H1 (cell line): ENCODE measurements around the gene INTS7. TPM values are rescaled to one million over a fixed set of nuclear protein-coding genes. Genes with fewer than 3 reads are reported as not detected.

Experiments used
- CTCF ChIA-PET: fragments of 300-600 bp; sonication (Branson Sonifier 250); formaldehyde crosslinking; loops from one replicate; lab custom pipeline; 2021; ENCODE audit not compliant: partially characterized antibody; lab: Charles Lee
- POLR2A ChIA-PET: fragments of 300-600 bp; sonication (Branson Sonifier 250); formaldehyde crosslinking; loops from one replicate; lab custom pipeline; 2021; ENCODE audit warnings: inconsistent platforms; ENCODE audit not compliant: partially characterized antibody; lab: Charles Lee
- DNase-seq, 2 experiments: peaks; one replicate each; pipeline versions ENCODE4 v3.0.0 to v3.0.0-alpha.2; 2010 to 2022; ENCODE audit warnings: low spot score in 2 of 2, low read depth in 1 of 2, mixed read lengths in 1 of 2
- FAIRE-seq: peaks from 2 replicates; lab custom pipeline; 2011; peaks lifted over from hg19 to GRCh38; lab: Jason Lieb, UNC
- H2AFZ ChIP-seq: 2 replicates; pipeline ENCODE4 v1.8.1; 2012; ENCODE audit warnings: low read length, inconsistent platforms
- H2AK5ac ChIP-seq: 2 replicates; pipeline ENCODE4 v1.6.1; 2013; ENCODE audit warnings: low read depth, low read length
- H2BK120ac ChIP-seq: replicated peaks from 2 replicates; pipeline ENCODE3; 2013; ENCODE audit warnings: low read depth, low read length, inconsistent platforms
- H2BK12ac ChIP-seq: 2 replicates; pipeline ENCODE4 v1.6.1; 2013; ENCODE audit warnings: low read depth, low read length
- H2BK15ac ChIP-seq: 2 replicates; pipeline ENCODE4 v1.6.1; 2013; ENCODE audit warnings: low read length
- H2BK20ac ChIP-seq: 2 replicates; pipeline ENCODE4 v1.6.1; 2013; ENCODE audit warnings: low read length
- H2BK5ac ChIP-seq: 2 replicates; pipeline ENCODE4 v1.6.1; 2013; ENCODE audit warnings: low read depth, low read length
- H3K14ac ChIP-seq: 2 replicates; pipeline ENCODE4 v1.6.1; 2013; ENCODE audit warnings: inconsistent platforms; ENCODE audit not compliant: insufficient read length
- H3K18ac ChIP-seq: 2 replicates; pipeline ENCODE4 v1.6.1; 2013; ENCODE audit warnings: low read length; ENCODE audit errors: extremely low read depth
- H3K23ac ChIP-seq: 2 replicates; pipeline ENCODE4 v1.6.1; 2013; ENCODE audit warnings: inconsistent platforms; ENCODE audit not compliant: insufficient read length
- H3K23me2 ChIP-seq: 2 replicates; pipeline ENCODE4 v1.6.1; 2013; ENCODE audit warnings: low read depth, low read length
- H3K27ac ChIP-seq: 2 replicates; pipeline ENCODE4 v1.6.1; 2011; ENCODE audit warnings: low read depth, low read length, inconsistent platforms
- H3K27me3 ChIP-seq, 4 experiments: replicated peaks in 1 of 4; 1 replicate in 1 of 4; 2 replicates in 3 of 4; pipeline versions ENCODE4 v1.6.1 to v1.8.1; 2011 to 2013; ENCODE audit warnings: low read length in 3 of 4, mild to moderate bottlenecking in 3 of 4, inconsistent platforms in 2 of 4, mixed read lengths in 2 of 4, moderate library complexity in 1 of 4; ENCODE audit not compliant: control insufficient read depth in 3 of 4, insufficient read depth in 3 of 4; ENCODE audit errors: extremely low read depth in 1 of 4
- H3K36me3 ChIP-seq, 4 experiments: 2 replicates each; pipeline versions ENCODE4 v1.6.1 to v1.8.1; 2011 to 2013; ENCODE audit warnings: mild to moderate bottlenecking in 4 of 4, low read length in 3 of 4, moderate library complexity in 2 of 4, control low read depth in 1 of 4, inconsistent platforms in 1 of 4; ENCODE audit not compliant: insufficient read depth in 4 of 4, control insufficient read depth in 2 of 4
- H3K4ac ChIP-seq: replicated peaks from 2 replicates; pipeline ENCODE3; 2013; ENCODE audit warnings: low read length, low read depth, mixed read lengths, inconsistent platforms; ENCODE audit not compliant: insufficient read length
- H3K4me1 ChIP-seq, 4 experiments: replicated peaks in 1 of 4; 1 replicate in 1 of 4; 2 replicates in 3 of 4; pipeline versions ENCODE4 v1.6.1 to v1.8.1; 2011 to 2013; ENCODE audit warnings: low read length in 3 of 4, inconsistent platforms in 2 of 4, mixed read lengths in 1 of 4; ENCODE audit not compliant: insufficient read depth in 4 of 4, control insufficient read depth in 3 of 4
- H3K4me2 ChIP-seq, 2 experiments: 2 replicates each; pipeline versions ENCODE4 v1.6.1 to v1.8.1; 2011 to 2013; ENCODE audit warnings: low read depth in 2 of 2, low read length in 2 of 2, control low read depth in 1 of 2, inconsistent platforms in 1 of 2, mild to moderate bottlenecking in 1 of 2; ENCODE audit not compliant: insufficient read depth in 1 of 2
- H3K4me3 ChIP-seq, 4 experiments: fragments of 200-600, 300-600 bp in 1 of 4; sonication (generic), shearing (Covaris generic), sonication (Bioruptor Twin) in 1 of 4; 2 replicates each; pipeline versions ENCODE4 v1.5.1 to v1.8.1; 2011 to 2016; ENCODE audit warnings: low read length in 4 of 4, low read depth in 3 of 4, control low read depth in 2 of 4, inconsistent platforms in 2 of 4, mild to moderate bottlenecking in 2 of 4, mixed read lengths in 1 of 4, moderate library complexity in 1 of 4; ENCODE audit not compliant: insufficient read depth in 2 of 4; ENCODE audit errors: extremely low read depth in 1 of 4
- H3K56ac ChIP-seq: replicated peaks from 2 replicates; pipeline ENCODE3; 2013; ENCODE audit warnings: low read depth, mild to moderate bottlenecking, mixed read lengths, low read length, inconsistent platforms; ENCODE audit not compliant: insufficient read length
- H3K79me1 ChIP-seq: 2 replicates; pipeline ENCODE4 v1.6.1; 2013; ENCODE audit warnings: low read depth, low read length, control low read depth
- H3K79me2 ChIP-seq, 2 experiments: 2 replicates each; pipeline versions ENCODE4 v1.6.1 to v1.8.1; 2012 to 2013; ENCODE audit warnings: low read length in 2 of 2, mild to moderate bottlenecking in 2 of 2, inconsistent platforms in 1 of 2; ENCODE audit not compliant: insufficient read depth in 2 of 2, control insufficient read depth in 1 of 2
- H3K9ac ChIP-seq, 4 experiments: replicated peaks in 1 of 4; 1 replicate in 1 of 4; 2 replicates in 3 of 4; pipeline versions ENCODE4 v1.6.1 to v1.8.1; 2011 to 2013; ENCODE audit warnings: low read depth in 3 of 4, low read length in 3 of 4, control low read depth in 2 of 4, mild to moderate bottlenecking in 2 of 4, moderate library complexity in 2 of 4, inconsistent platforms in 1 of 4; ENCODE audit errors: extremely low read depth in 1 of 4
- H3K9me3 ChIP-seq, 2 experiments: 2 replicates each; pipeline versions ENCODE4 v1.6.1 to v1.8.1; 2012 to 2013; ENCODE audit warnings: mild to moderate bottlenecking in 2 of 2, moderate library complexity in 2 of 2, control low read depth in 1 of 2, inconsistent platforms in 1 of 2, low read depth in 1 of 2, low read length in 1 of 2, mixed read lengths in 1 of 2; ENCODE audit not compliant: insufficient read depth in 2 of 2
- H4K20me1 ChIP-seq, 2 experiments: replicated peaks in 1 of 2; 2 replicates each; pipeline versions ENCODE3 to v1.8.1; 2011 to 2013; ENCODE audit warnings: inconsistent platforms in 2 of 2, low read length in 2 of 2, mild to moderate bottlenecking in 1 of 2; ENCODE audit not compliant: insufficient read depth in 2 of 2, control insufficient read depth in 1 of 2
- H4K5ac ChIP-seq: 2 replicates; pipeline ENCODE4 v1.6.1; 2013; ENCODE audit warnings: low read length, low read depth, mixed read lengths, inconsistent platforms; ENCODE audit not compliant: insufficient read length
- H4K8ac ChIP-seq: 2 replicates; pipeline ENCODE4 v1.8.0; 2013; ENCODE audit warnings: mild to moderate bottlenecking, moderate library complexity, low read length, inconsistent platforms; ENCODE audit not compliant: insufficient read depth; ENCODE audit errors: extremely low read depth
- H4K91ac ChIP-seq: replicated peaks from 2 replicates; pipeline ENCODE3; 2013; ENCODE audit warnings: low read length, mixed read lengths, inconsistent platforms; ENCODE audit not compliant: insufficient read length
- EZH2 ChIP-seq: fragments of 200-600 bp; sonication (generic); IDR thresholded peaks from 2 replicates; pipeline ENCODE4 v1.7.1; 2012; ENCODE audit warnings: low read depth, mild to moderate bottlenecking, moderate library complexity, low read length, inconsistent platforms; ENCODE audit not compliant: severe bottlenecking
- WGBS, 2 experiments: shearing (Covaris generic) in 1 of 2; methylation state at CpG; one replicate each; pipeline versions ENCODE4 v1.1.6 to v1.1.7; 2013 to 2015; ENCODE audit warnings: low lambda C conversion rate in 2 of 2, mixed read lengths in 2 of 2, inconsistent platforms in 1 of 2, low coverage in 1 of 2, missing lambda C conversion rate in 1 of 2; ENCODE audit not compliant: insufficient replicate concordance in 2 of 2, insufficient coverage in 1 of 2, insufficient read length in 1 of 2; ENCODE audit errors: extremely low coverage in 1 of 2, missing lambda C conversion rate in 1 of 2; 5-methylcytosine and 5-hydroxymethylcytosine counted together
- polyA plus RNA-seq, 7 experiments: library from polyadenylated mRNA; depleted of rRNA in 3 of 7; stranded (reverse) in 5 of 7; unstranded in 2 of 7; fragments of >200 nt in 5 of 7; fragments of 200-250 nt in 2 of 7; gene quantifications; 1 replicate in 5 of 7; 2 replicates in 1 of 7; 4 replicates in 1 of 7; pipeline versions ENCODE4 v1.2.1 to v1.2.3, GENCODE V29; 2011 to 2013; ENCODE audit warnings: missing spikeins in 2 of 7, mixed read lengths in 2 of 7
- total RNA-seq: library from RNA; stranded (reverse); fragmentation: NEBNext Ultra II Directional; extraction: Animal tissue kit (Norgen Biotek cat#: 25700); gene quantifications from 2 replicates; pipeline ENCODE4 v1.2.1, GENCODE V29; 2021

The INTS7 gene
- total and polyA plus RNA-seq, 2 of the 8 experiments (the other 6 are each of a cell fraction or from before 2014, with no cell fraction given), result 15.2 to 22.4 TPM

- Histone ChIP-seq H3K36me3 (no peaks in the 10 kb centered on the region), H2BK15ac (no peak overlapping the region), H3K79me2 (no peaks in the 10 kb centered on the region), H3K4me2 (no peak overlapping the region), H3K4me1 (peaks cover 2 to 23% (median 10%) of the 10 kb centered on the region in 4 experiments; a peak in 6 of 7 replicates), H3K79me1 (no peaks in the 10 kb centered on the region), H3K18ac (no peak overlapping the region), H2BK12ac (no peak overlapping the region), H3K23ac (no peak overlapping the region), H3K14ac (no peak overlapping the region), H3K27ac (no peak overlapping the region), H2AFZ (no peak overlapping the region), H3K4ac (no peak overlapping the region), H4K20me1 (no peaks in the 10 kb centered on the region), H4K8ac (no peak overlapping the region), H4K5ac (no peak overlapping the region), H3K9me3 (no peaks in the 10 kb centered on the region), H3K23me2 (no peaks in the 10 kb centered on the region), H2AK5ac (no peak overlapping the region), H2BK5ac (no peak overlapping the region), H3K27me3 (no peaks in the 10 kb centered on the region), H2BK120ac (no peak overlapping the region), H3K4me3 (no peak overlapping the region), H3K9ac (no peak overlapping the region), H4K91ac (no peak overlapping the region), H2BK20ac (0 out of 2 replicates have a peak overlapping the region, but pooled peaks have one; percentile 86), H3K56ac (no peak overlapping the region)
- ChIA-PET CTCF (interaction anchor here (0.6 to 1.9 kb wide), 4 partner anchors 31 to 385 kb away, joined by 3 to 11 read pairs (median 3); no protein-coding TSS in a partner anchor), POLR2A (interaction anchor here (1.6 kb wide), 1 partner anchor 12 kb away, joined by 3 read pairs; no protein-coding TSS in a partner anchor)
- no peak for TF ChIP-seq EZH2
- WGBS, 2 experiments, result 83% methylated on average over 8 of the region's 9 CpGs; no CpG with 5 or more reads in 1 of the 2 experiments
- FAIRE-seq (no peak), DNase-seq (no peak)
Measured at GRCh38 chr1:211932231-211932932, 103.0 kb downstream of the INTS7 start.
